C1 segment of cervical spinal cord (tissue), 14 donors: ENCODE measurements around the gene ZNF227.
"Not testable (repeated sequence)": the region's sequence is repeated elsewhere in the genome, so short reads cannot be mapped to it uniquely, and the experiment has no call there.

Source experiments
- DNase-seq, 14 donors: peaks; one replicate each; lab custom pipeline; 2025; lab: John Stamatoyannopoulos, UW

The ZNF227 gene

DNA sequence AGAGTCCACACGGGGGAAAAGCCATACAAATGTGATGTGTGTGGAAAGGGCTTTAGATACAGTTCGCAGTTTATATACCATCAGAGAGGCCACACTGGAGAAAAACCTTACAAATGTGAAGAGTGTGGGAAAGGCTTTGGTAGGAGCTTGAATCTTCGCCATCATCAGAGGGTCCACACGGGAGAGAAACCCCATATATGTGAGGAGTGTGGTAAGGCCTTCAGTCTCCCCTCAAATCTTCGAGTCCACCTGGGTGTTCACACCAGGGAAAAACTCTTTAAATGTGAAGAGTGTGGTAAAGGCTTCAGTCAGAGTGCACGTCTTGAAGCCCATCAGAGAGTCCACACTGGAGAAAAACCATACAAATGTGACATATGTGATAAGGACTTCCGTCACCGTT lies 24.1 kb downstream of the ZNF227 start:
- DNase-seq, result no peak

DNA sequence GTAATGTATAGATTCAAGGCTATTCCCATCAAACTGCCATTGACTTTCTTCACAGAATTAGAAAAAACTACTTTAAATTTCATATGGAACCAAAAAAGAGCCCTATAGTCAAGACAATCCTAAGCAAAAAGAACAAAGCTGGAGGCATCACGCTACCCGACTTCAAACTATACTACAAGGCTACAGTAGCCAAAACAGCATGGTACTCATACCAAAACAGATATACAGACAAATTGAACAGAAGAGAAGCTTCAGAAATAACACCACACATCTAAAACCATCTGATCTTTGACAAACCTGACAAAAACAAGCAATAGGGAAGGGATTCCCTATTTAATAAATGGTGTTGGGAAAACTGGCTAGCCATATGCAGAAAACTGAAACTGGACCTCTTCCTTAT lies 40.0 kb downstream of the ZNF227 start:
- not testable (repeated sequence) for DNase-seq

DNA sequence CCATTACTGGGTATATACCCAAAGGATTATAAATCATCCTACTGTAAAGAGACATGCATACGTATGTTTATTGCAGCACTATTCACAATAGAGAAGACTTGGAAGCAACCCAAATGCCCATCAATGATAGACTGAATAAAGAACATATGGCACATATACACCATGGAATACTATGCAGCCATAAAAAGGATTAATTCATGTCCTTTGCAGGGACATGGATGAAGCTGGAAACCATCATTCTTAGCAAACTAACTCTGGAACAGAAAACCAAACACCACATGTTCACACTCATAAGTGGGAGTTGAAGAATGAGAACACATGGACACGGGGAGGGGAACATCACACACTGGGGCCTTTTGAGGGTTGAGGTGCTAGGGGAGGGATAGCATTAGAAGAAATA lies 41.1 kb downstream of the ZNF227 start:
- not testable (repeated sequence) for DNase-seq

DNA sequence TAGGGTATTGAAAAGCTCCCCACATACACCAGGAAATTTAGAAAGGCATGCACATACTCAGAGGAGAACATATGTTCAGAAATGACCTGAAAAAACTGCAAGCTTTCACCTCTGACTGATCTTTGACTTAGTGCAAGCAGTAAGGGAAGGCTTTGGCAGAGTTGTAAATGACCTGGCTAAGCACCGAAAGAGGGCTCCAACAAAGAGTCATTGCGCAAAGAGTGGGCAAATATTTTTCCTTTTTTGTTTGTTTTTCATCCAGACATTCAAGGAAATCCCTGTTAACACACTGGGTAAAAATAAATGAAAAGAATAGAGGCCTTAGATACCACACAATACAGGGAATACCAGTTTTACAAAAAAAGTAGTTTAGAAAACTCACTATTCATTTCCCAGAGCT lies 42.2 kb downstream of the ZNF227 start:
- DNase-seq, result no peak

- no peak for DNase-seq
These were observed 43.5 kb downstream of the ZNF227 start for GRCh38 chr19:44255705-44256411.

- no peak for DNase-seq
These were observed 45.8 kb downstream of the ZNF227 start for GRCh38 chr19:44258136-44258535.

DNA sequence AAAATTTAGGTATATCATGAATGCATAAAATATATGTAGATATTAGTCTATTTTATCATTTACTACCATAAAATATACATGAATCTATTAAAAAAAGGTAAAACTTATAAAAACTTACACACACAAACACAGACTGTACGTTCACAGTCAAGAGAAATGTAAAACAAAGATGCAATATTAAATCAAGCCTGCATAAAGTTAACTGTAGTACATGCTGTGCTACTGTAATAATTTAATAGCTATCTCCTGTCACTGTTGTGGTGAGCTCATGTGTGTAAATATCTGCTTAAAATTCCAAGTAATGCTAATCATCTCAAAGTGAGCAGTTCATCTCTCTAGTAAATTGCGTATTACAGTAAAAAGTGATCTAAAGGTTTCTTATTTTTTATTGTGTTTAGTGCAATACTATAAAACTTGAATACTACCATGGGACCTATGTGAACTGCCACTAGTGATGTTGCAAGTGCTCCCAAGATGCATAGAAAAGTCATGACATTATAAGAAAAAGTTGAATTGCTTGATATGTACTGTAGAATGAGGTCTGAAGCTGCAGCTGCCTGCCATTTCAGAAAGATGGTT lies 46.6 kb downstream of the ZNF227 start:
- DNase-seq, result no peak

DNA sequence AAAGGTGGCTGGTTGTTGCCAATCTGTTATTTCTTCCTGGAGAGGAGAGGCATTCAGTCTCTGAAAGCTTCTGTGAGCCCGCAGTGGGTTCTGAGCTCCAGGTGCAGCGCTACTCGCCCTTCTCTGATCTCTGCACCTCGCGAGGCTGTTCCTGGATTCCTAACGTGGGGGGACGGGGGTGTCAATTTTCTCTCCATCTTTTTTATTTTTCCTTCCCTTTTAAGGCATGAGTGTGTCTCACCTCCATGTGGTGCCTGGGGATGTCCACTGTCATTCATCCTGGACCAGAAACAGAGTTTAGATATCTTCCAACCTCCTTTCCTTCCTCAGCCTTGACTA lies 48.0 kb downstream of the ZNF227 start:
- no peak for DNase-seq

DNA sequence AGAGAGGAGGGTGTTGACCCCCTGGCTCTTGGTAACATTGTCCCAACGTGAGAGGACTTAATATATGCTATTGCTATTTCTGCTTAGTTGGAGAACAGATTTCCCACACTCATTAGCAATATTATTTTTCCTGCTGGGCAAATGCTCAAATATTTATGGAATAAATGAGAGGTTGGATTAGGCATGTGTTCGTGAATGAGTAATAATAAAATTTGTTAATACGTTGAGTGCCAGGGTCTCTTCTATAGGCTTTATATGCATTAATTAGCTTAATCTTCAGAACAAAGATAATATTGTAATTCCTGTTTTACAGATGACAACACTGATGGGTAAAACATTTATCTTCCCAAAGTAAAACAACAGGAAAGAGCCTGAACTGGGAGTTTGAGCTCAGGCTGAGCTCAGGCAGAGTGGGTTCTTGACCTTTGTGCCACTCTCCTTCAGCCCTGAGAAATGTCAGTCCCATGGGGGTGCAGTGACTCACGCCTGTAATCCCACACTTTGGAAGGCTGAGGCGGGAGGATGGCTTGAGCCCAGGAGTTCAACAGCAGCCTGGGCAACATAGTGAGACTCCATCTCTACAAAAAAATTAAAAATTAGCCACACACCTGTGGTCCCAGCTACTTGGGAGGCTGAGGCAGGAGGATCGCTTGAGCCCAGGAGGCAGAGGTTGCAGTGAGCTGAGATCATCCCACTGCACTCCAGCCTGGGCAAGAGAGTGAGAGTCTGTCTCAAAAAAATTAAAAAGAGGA lies 48.5 kb downstream of the ZNF227 start:
- no peak for DNase-seq

DNA sequence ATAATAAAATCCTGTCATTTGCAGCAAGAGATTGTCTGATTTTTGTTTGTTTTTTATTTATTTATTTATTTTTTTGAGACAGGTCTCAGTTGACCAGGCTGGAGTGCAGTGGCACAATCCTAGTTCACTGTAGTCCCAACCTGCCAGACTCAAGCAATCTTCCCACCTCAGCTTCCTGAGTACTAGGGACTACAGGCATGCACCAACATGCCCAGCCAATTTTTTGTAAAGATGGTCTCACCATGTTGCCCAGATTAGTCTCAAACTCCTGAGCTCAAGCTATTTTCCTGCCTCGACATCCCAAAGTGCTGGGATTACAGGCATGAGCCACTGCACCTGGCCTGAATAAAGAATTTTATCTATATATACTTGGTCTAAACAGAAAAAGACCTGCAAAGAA lies 65.0 kb downstream of the ZNF227 start:
- no peak for DNase-seq

DNA sequence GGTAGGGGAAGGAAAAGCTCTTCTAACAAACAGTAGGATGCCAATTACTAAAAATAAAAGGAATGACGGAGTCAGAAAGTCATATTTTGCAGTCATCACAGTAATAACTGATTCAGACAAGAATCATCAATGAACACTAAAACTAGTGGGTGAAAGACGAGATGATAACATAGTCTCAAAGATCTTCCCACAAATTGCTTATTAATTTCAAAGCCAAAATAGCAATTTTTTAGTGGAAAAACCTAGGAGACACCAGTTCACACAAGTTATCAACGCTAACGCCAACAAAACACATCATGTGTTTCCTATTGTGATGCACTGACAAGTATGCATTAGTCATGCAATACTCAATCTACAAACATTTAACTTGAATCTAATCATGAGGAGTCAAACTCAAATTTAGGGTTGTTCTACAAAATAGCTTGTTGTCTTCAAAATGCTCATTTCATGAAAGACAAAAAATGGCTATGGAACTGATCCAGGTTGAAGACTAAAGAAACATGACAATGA lies 65.9 kb downstream of the ZNF227 start:
- DNase-seq, result no peak

DNA sequence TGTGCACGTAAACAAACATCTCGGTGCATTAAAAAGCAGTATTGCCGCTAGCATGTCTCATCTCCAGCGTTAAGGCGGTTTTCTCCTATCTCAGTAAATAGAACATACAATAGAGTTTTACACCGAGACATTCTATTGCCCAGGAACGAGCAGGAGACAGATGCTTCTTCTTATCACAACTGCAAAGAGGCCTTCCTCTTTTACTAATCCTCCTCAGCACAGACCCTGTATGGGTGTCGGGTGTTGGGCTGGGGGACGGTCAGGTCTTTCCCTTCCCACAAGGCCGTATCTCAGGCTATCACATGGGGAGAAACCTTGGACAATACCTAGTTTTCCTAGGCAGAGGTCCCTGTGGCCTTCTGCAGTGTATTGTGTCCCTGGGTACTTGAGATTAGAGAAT lies 68.6 kb downstream of the ZNF227 start:
- DNase-seq, result no peak

DNA sequence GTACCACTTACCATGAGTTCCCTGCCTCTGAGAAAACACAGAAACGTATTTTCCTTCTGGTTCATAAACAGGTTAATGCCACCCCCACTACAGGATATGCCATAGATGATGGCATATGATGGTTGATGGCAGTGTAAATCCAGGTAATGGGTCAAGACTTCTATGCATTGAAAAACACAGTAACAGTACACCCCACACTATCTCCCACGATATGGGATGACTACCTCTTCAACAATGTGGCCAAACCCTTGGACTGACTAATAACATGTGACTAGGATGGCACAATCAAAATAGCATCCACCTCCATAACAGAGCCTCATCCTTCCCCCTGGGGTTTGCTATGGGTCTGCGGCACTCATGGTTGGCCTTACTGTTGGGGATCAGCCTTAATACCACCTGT lies 70.5 kb downstream of the ZNF227 start:
- no peak for DNase-seq

- no peak for DNase-seq
These were observed 72.6 kb downstream of the ZNF227 start for GRCh38 chr19:44284968-44285367.
